Coronary artery (tissue), 2 donors: ENCODE data around the gene PLB1.

Experiments
- DNase-seq: peaks from one replicate; pipeline ENCODE4 v3.0.0-alpha.2; 2017; ENCODE audit warnings: low spot score
- H3K27ac ChIP-seq, 2 donors: fragments of 200-600 bp; sonication (generic); one replicate each; pipeline ENCODE4 v1.5.1; 2016 to 2019
- H3K4me3 ChIP-seq: fragments of 200-600 bp; sonication (generic); 2 replicates; pipeline ENCODE4 v1.5.1; 2016; ENCODE audit warnings: mild to moderate bottlenecking, moderate library complexity
- CTCF ChIP-seq: fragments of 200-600 bp; sonication (generic); IDR thresholded peaks from one replicate; pipeline ENCODE4 v1.5.1; 2019; ENCODE audit warnings: antibody characterized with exemption

The PLB1 gene

GRCh38 chr2:28687640-28688385 is 192.0 kb downstream of the PLB1 start:
- no peak for TF ChIP-seq CTCF
- no peak overlapping the region for H3K27ac ChIP-seq
- no peak for DNase-seq
- H3K4me3 ChIP-seq: no peak overlapping the region

GRCh38 chr2:28688818-28689217 is 193.0 kb downstream of the PLB1 start:
- no peak overlapping the region for H3K27ac ChIP-seq
- DNase-seq: no peak
- no peak for TF ChIP-seq CTCF

GRCh38 chr2:28689771-28690170 is 193.9 kb downstream of the PLB1 start:
- no peak for DNase-seq
- no peak overlapping the region for H3K27ac ChIP-seq
- H3K4me3 ChIP-seq: no peak overlapping the region
- TF ChIP-seq CTCF: no peak

More at GRCh38 chr2:28688818-28689217, 193.0 kb downstream of the PLB1 start:
- H3K4me3 ChIP-seq: no peak overlapping the region

- Histone ChIP-seq H3K4me3 (no peak overlapping the region), H3K27ac (no peak overlapping the region)
- DNase-seq: no peak
- TF ChIP-seq CTCF: no peak
Measured at GRCh38 chr2:28692411-28692810, 196.6 kb downstream of the PLB1 start.

GRCh38 chr2:28693223-28693622 is 197.4 kb downstream of the PLB1 start:
- no peak overlapping the region for H3K27ac ChIP-seq
- TF ChIP-seq CTCF: no peak
- no peak for DNase-seq

More at GRCh38 chr2:28693223-28693622, 197.4 kb downstream of the PLB1 start:
- H3K4me3 ChIP-seq: no peak overlapping the region
